Astrocyte of the cerebellum (primary cell): ENCODE results near the gene NOG.

Experiments
- DNase-seq: peaks from one replicate; pipeline ENCODE4 v3.0.0-alpha.2; 2011; ENCODE audit warnings: low read depth
- H3K4me3 ChIP-seq: 2 replicates; pipeline ENCODE4 v1.5.1; 2011; ENCODE audit warnings: mild to moderate bottlenecking, low read depth, low read length, moderate library complexity
- CTCF ChIP-seq: IDR thresholded peaks from 2 replicates; pipeline ENCODE4 v1.5.1; 2012; ENCODE audit warnings: low read length, low read depth, moderate library complexity, mild to moderate bottlenecking; ENCODE audit errors: missing control alignments
- in situ Hi-C: cut with HindIII; loops from 2 replicates; pipeline ENCODE4 v1.10.0; 2017; ENCODE audit warnings: low sequenced_read_pairs

The NOG gene

GRCh38 chr17:56600256-56600655, 6.8 kb downstream of the NOG start:
- no peak overlapping the region for H3K4me3 ChIP-seq

GRCh38 chr17:56601591-56601990, 8.1 kb downstream of the NOG start:
- H3K4me3 ChIP-seq: no peak overlapping the region
- in situ Hi-C loops: no loop called here
- TF ChIP-seq CTCF: no peak
- DNase-seq: no peak

More at GRCh38 chr17:56600256-56600655, 6.8 kb downstream of the NOG start:
- DNase-seq: no peak
- in situ Hi-C loops: no loop called here
- TF ChIP-seq CTCF: no peak

- DNase-seq: no peak
- in situ Hi-C loops: no loop called here
- no peak for TF ChIP-seq CTCF
- no peak overlapping the region for H3K4me3 ChIP-seq
Observed at GRCh38 chr17:56602292-56603130, 9.0 kb downstream of the NOG start.

GRCh38 chr17:56603486-56604238, 10.2 kb downstream of the NOG start:
- H3K4me3 ChIP-seq: no peak overlapping the region
- in situ Hi-C loops: no loop called here
- TF ChIP-seq CTCF: no peak
- DNase-seq: no peak

- in situ Hi-C loops: no loop called here
- no peak for DNase-seq
- H3K4me3 ChIP-seq: no peak overlapping the region
- TF ChIP-seq CTCF: no peak
Observed at GRCh38 chr17:56604691-56605290, 11.3 kb downstream of the NOG start.

GRCh38 chr17:56608944-56609343, 15.4 kb downstream of the NOG start:
- no peak overlapping the region for H3K4me3 ChIP-seq
- in situ Hi-C loops: no loop called here
- no peak for TF ChIP-seq CTCF
- DNase-seq: no peak
